GM21515 (cell line): ENCODE measurements around the gene SRPK1.

ENCODE experiments used
- ATAC-seq: cut with Tn5 transposase; IDR thresholded peaks from one replicate; pipeline ENCODE4 v1.9.1; 2021; ENCODE audit not compliant: unreplicated experiment

Gene SRPK1

DNA sequence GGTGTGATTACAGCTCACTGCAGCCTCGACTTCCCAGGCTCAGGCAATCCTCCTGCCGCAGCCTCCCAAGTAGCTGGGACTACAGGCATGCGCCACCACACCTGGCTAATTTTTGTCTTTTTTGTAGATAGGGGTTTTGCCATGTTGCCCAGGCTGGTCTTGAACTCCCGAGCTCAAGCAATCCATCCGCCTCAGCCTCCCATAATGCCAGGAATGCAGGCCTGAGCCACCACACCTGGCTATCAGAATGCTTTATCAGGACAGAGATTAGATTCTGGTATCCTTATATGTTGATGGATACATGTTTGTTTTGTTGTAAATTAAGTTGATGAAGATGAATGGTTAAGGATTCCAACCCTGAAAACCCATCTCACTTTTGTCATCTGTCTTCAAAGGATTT, 91.6 kb downstream of the SRPK1 start:
- ATAC-seq: no peak

- ATAC-seq: no peak
Measured at GRCh38 chr6:35824552-35825192, 96.2 kb downstream of the SRPK1 start.

DNA sequence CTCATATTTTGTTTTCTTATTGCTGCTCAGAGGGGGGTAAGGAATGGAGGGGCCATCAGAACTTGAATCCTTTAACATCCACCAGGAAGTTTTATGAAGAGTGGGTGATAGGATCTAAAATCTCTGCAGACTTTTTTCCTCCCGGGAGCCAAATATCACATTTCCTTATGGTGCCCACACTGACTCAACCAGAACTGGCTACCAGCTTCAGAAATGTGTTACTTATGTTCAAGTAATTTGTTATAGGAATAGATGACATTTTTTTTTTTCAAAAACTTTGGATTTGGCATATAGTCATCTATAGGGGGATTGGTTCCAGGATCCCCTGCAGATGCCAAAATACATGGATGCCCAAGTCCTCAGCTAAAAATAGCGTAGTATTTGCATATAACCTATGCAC, 97.3 kb downstream of the SRPK1 start:
- ATAC-seq: no peak

DNA sequence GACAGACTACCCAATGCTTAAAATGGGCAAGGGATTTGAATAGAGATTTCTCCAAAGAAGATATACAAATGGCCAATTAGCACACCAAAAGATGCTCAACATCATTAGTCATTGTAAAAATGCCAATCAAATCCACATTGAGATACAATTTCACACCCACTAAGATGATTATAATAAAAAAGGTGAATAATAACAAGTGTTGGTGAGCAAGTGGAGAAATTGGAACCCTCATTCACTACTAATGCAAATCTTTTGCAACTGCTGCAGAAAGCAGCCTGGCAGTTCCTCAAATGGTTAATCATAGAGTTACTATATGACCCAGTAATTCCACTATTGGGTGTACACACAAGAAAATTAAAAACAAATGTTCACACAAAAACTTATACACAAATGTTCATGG, 103.4 kb downstream of the SRPK1 start:
- no peak for ATAC-seq

DNA sequence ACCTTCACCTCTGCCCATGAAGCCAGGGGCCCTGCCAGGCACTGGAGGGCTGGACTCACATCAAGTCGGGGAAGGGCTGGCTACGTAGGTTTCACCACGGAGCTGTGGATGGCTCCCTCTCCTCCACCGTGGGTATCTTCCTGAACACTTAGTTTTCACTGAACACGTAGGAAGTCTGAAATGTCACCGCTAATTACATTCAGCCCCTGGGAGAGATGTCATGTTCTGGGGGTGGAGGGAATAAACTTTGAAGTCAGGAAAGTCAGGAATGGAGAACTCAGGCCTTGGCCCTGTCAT, 109.3 kb downstream of the SRPK1 start:
- ATAC-seq: no peak

- ATAC-seq: no peak
Measured at GRCh38 chr6:35810971-35811698, 109.8 kb downstream of the SRPK1 start.

DNA sequence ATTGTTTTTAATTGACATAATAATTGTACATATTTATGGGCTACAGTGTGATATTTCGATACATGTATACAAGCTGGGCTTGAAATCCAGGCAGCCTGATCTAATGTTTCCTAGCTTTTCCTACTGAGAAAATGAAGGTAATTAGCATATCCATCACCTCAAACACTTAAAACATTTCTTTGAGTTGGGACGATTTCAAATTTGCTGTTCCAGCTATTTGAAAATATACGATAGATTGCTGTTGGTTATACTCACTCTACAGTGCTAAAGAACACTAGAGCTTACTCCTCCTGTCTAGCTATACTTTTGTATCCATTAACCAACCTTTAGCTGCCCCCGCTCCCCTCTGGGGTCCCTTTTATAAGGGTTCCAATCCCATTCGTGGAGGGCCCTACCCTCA, 111.1 kb downstream of the SRPK1 start:
- no peak for ATAC-seq

- ATAC-seq: no peak
Measured at GRCh38 chr6:35808688-35809087, 112.2 kb downstream of the SRPK1 start.

GRCh38 chr6:35804996-35805736, 115.7 kb downstream of the SRPK1 start, which contains the start of gene LHFPL5:
TSS of gene LHFPL5 (plus strand) at chr6:35805352. CDS start at chr6:35805671, 319 bp downstream.
- no peak for ATAC-seq

DNA sequence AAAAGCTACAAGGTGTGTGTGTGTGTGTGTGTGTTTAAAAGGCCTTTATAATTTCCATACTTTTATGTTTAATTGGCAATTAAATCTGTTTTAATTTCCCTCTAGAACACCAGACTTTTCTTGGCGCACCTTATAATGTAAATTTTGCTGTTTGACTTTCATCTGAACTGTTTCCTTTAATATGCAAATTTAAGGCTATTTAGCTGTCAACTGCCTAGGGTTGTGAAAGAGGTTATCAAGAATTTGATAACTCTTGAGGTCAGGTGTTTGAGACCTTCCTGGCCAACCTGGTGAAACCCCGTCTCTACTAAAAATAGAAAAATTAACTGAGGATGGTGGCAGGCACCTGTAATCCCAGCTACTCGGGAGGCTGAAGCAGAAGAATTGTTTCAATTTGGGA, 119.8 kb downstream of the SRPK1 start:
- ATAC-seq: no peak

- ATAC-seq: no peak
Measured at GRCh38 chr6:35798706-35799105, 122.2 kb downstream of the SRPK1 start.

GRCh38 chr6:35797837-35798526, 122.9 kb downstream of the SRPK1 start:
- ATAC-seq: no peak

- no peak for ATAC-seq
Measured at GRCh38 chr6:35796236-35796635, 124.7 kb downstream of the SRPK1 start.

- no peak for ATAC-seq
Measured at GRCh38 chr6:35795453-35796071, 125.3 kb downstream of the SRPK1 start.

GRCh38 chr6:35794536-35795452, 126.1 kb downstream of the SRPK1 start:
- ATAC-seq: no peak

DNA sequence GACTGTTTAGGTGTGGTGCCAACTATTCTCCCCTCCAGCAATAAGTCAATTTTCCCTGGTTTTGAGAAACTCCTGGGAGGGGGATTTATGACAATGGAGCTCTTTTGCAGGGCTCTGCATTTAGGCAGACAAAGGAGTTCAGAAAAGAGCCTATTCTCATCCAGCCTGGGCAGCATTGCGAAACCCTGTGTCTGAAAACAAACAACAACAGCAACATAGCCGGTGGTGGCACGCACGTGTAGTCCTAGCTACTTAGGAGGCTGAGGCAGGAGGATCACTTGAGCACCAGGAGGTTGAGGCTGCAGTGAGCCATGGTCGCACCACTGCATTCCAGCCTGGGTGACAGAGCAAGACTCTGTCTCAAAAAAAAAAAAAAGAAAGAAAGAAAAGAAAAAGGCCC, 130.2 kb downstream of the SRPK1 start:
- ATAC-seq: no peak

- ATAC-seq: no peak
Measured at GRCh38 chr6:35788423-35788982, 132.4 kb downstream of the SRPK1 start.

DNA sequence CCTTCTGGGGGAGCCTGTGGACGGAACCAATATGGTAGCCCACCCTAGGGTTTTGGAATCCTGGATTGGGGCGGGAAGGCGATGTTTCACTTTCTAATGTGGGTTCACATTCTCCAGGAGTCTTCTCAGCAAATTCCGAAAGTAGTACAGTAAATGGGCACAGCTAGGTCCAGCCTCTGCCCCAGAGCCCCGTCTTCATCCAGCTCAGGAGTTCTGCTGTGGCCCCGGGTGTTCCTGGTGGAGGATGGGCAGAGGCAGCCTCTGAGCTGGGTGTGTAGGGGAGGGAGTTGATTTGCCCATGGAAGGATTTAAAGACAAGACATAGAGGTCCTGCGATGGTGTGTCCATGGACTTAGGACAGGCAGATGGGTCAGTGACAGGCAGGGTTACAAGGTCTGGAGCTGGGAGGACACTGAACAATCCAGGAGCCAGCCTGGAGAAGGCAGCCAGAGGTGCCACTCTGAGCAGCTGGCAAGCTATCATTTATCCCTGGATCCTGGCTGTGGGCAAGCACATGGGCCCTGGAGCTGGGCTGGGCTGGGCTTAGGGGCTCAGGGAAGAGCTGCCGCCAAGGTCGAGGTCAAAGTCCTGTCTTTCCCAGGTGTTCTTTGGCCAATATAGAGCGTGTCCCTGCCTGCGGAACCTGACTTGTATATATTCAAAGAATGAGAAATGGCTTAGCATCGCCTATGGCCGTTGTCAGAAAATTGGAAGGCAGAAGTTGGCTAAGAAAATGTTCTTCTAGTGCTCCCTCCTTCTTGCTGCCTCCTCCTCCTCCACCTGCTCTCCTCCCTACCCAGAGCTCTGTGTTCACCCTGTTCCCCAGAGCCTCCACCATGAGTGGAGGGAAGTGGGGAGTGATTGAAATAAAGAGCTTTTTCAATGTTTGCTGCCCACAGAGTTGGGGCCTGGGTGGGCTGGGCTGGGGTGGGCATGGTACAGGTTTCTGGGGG, 133.4 kb downstream of the SRPK1 start:
- no peak for ATAC-seq

DNA sequence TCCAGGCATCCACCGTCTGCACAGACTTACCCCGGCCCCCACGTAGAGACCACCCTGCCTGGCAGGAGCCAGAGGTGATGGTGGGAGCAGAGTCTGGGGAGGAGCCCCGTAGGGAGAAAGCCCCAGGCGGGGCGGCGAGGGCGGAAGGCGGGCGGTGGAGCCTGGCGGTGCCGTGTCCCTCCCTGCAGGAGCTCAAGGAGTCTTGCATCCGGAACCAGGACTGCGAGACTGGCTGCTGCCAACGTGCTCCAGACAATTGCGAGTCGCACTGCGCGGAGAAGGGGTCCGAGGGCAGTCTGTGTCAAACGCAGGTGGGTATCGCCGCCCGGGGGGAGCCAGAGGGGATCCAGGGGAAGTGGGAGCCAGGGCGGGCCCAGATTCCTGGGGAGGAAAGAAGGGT, 134.1 kb downstream of the SRPK1 start:
- no peak for ATAC-seq
